Vagina (tissue), 2 donors: ENCODE results near the gene ANKLE2.

Source experiments
- CTCF ChIP-seq, 3 experiments: fragments of 450-650 bp in 2 of 3; fragments of 200-600 bp in 1 of 3; sonication (generic) in 1 of 3; IDR thresholded peaks; one replicate each; pipeline ENCODE4 v1.5.1; 2017 to 2019; ENCODE audit warnings: antibody characterized with exemption in 3 of 3, mild to moderate bottlenecking in 2 of 3, moderate library complexity in 2 of 3
- POLR2AphosphoS5 ChIP-seq, 2 donors: sonication (generic); formaldehyde crosslinking; IDR thresholded peaks; one replicate each; pipeline ENCODE4 v1.9.0; 2017; ENCODE audit warnings: antibody characterized with exemption in 2 of 2, mild to moderate bottlenecking in 2 of 2, low read depth in 1 of 2; ENCODE audit not compliant: insufficient read depth in 1 of 2

GRCh38 chr12:132804426-132804861 is 42.8 kb upstream of the ANKLE2 start:
- TF ChIP-seq CTCF (IDR thresholded peaks at IDR 0.05) (no peak), POLR2AphosphoS5 (IDR thresholded peaks at IDR 0.05; ENCODE audit: insufficient read depth in 1 of 2, low read depth in 1 of 2) (no peak)
